HG02763 (cell line): Measurements from ENCODE around the gene IFITM10.
"Not testable (repeated sequence)": the region's sequence is repeated elsewhere in the genome, so short reads cannot be mapped to it uniquely, and the experiment has no call there.

ENCODE experiments used
- ATAC-seq: cut with Tn5 transposase; IDR thresholded peaks from one replicate; pipeline ENCODE4 v1.9.1; 2021; ENCODE audit warnings: mild to moderate bottlenecking, moderate library complexity; ENCODE audit not compliant: unreplicated experiment

The IFITM10 gene

GRCh38 chr11:1778141-1778911 lies 27.9 kb upstream of the IFITM10 start:
- ATAC-seq, result no peak

GRCh38 chr11:1777737-1778136 lies 27.3 kb upstream of the IFITM10 start:
- no peak for ATAC-seq

- no peak for ATAC-seq
Measured at GRCh38 chr11:1776944-1777715, 26.7 kb upstream of the IFITM10 start.

GRCh38 chr11:1776331-1776851 lies 26.0 kb upstream of the IFITM10 start:
- no peak for ATAC-seq

- no peak for ATAC-seq
Measured at GRCh38 chr11:1774886-1775285, 24.5 kb upstream of the IFITM10 start.

- no peak for ATAC-seq
Measured at GRCh38 chr11:1773994-1774550, 23.7 kb upstream of the IFITM10 start.

- no peak for ATAC-seq
Measured at GRCh38 chr11:1773131-1773993, 23.0 kb upstream of the IFITM10 start.

- no peak for ATAC-seq
Measured at GRCh38 chr11:1772270-1773130, 22.1 kb upstream of the IFITM10 start.

- no peak for ATAC-seq
Measured at GRCh38 chr11:1771700-1772099, 21.3 kb upstream of the IFITM10 start.

GRCh38 chr11:1771273-1771672 lies 20.9 kb upstream of the IFITM10 start:
- ATAC-seq, result no peak

- ATAC-seq, result no peak
Measured at GRCh38 chr11:1770528-1770927, 20.1 kb upstream of the IFITM10 start.

GRCh38 chr11:1770061-1770460 lies 19.7 kb upstream of the IFITM10 start:
- ATAC-seq, result no peak

- not testable (repeated sequence) for ATAC-seq
Measured at GRCh38 chr11:1769304-1769936, 19.0 kb upstream of the IFITM10 start.

- no peak for ATAC-seq
Measured at GRCh38 chr11:1768141-1768469, 17.7 kb upstream of the IFITM10 start.

- ATAC-seq, result no peak
Measured at GRCh38 chr11:1767399-1768140, 17.2 kb upstream of the IFITM10 start.

- ATAC-seq, result no peak
Measured at GRCh38 chr11:1766719-1767398, 16.5 kb upstream of the IFITM10 start.

GRCh38 chr11:1765871-1766718 lies 15.7 kb upstream of the IFITM10 start:
- ATAC-seq, result no peak
